CD4-positive, alpha-beta T cell treated with Interleukin-4 for 4 hours (primary cell): Measurements from ENCODE around the gene BOLA3.
"Not testable (repeated sequence)": the region's sequence is repeated elsewhere in the genome, so short reads cannot be mapped to it uniquely, and the experiment has no call there.

Experiments
- DNase-seq: peaks from one replicate; pipeline ENCODE4 v3.0.0-alpha.2; 2020

BOLA3 gene

DNA sequence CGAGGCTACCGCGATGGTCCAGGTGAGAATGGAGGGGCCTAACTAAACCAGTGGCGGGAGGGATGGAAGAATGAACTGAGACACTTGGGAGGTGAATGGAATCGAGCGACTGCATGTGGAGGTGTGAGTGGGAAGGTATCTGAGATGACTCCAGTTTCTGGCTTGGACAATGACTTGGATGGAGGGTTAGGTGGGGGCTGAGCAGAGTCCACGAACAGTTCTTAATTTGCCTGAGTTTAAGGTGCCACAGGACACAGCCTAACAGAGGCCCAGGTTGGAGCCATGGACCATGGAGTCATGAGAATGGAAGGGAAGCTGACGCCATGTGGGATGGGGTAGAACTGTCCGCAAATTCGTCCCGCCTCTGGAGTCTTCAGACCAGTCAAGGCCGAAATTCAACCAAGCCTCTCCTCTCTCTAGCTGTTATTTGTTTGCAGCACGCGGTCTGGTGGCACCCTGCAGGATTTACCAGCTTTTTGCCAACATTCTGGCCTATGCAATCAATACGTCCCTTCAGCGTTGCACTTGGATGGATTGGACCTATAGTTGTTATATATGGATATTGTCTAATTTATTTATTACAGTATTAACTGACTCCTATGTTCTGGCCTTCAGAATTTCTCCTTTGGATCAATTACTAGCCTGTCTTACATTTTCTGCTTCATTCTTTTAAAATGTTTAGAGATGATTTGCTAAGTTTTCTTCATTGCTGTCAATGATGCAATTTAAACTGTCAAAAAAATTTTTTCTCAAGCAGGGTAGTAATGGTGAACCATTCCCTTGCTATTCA lies 940 bp upstream of the BOLA3 start:
- no peak for DNase-seq

DNA sequence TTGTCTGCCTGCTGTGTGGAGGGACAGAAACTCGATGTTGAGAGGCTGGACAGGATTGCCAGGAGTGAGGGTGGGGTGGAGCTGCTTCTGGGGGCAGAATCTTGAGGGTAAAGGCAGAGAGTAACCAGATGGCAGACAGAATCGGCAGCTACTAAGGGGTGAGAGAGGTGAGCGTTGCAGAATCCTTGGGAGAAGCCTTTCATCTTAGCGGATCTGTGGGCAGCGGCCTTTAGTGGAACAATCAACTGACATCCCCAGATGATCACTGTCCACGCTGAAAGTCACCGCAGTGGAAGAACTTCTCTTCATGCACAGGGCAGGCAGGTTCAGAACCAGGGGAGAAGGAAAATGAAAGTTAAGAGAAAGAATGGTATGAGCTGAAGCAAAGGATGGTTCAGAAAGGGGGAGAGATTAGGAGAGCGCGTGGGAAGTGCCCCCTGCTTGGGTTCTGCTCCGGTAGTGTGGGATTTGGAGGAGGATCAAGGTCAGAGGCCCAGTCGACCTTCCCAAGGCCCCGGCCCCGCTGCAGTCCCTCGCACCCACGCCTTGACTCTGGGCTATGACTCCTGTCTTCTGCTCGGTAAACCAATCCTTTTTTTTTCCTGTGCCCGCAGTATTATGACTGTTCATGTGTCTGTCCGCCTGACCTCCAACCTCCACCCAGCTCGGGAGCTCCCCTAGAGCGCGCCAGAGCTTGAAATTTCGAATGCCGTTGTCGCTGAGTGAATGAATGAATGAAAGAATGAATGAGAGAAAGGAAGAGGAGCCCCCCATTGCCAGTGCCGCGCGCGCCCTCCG lies 584 bp downstream of the BOLA3 start:
- DNase-seq = peak; percentile 19

DNA sequence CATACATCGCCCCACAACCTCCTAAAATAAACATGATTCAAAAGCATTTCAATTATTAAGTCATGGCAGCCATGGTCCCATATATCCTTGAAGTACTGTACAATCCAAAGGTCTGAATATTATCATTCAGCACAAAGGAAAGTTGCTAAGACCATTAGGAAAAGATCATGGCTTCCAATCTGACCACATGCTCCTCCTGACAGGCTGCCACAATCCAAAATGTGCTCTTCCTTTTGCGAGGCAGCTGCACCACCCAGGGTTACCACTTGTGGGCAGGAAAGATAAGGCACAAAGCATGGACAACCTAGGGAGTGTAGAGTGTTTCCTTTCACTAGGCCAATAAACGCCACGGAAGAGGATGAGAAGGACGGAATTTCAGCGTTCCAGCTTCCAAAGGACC lies 5.4 kb downstream of the BOLA3 start:
- no peak for DNase-seq

DNA sequence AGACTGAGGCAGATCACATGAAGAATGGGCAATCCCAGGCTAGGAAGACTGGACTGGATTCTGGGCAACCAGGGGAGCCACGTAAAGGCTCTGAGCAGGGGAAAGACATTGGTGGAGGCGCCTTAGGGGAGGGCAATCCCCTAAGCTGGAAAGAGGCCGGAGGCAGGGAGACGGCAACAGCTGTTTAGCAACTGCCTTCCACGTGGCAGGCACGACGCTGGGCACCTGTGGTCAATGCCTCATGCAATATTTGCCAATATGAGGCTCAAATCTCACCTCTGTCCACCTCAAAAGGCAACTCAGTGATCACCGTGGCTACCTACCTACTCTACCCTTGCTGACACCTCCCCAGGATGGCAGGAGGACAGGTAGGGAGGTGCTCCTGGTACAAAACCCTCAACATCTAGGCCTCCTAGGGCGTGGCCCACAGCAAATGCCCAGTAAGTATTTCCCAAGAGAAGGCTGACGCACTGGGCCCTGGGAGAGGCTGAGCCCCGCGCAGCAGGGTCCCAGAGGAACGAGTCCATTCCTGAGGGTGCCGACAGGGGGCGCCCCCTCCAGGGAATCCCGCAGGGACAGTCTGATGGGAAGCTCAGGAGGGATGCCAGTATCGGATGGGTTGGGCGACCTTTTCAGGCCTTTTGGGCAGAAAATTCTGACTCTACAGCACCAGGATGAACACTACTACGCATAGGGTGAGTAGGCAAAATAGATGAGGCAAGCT lies 8.9 kb downstream of the BOLA3 start:
- no peak for DNase-seq

DNA sequence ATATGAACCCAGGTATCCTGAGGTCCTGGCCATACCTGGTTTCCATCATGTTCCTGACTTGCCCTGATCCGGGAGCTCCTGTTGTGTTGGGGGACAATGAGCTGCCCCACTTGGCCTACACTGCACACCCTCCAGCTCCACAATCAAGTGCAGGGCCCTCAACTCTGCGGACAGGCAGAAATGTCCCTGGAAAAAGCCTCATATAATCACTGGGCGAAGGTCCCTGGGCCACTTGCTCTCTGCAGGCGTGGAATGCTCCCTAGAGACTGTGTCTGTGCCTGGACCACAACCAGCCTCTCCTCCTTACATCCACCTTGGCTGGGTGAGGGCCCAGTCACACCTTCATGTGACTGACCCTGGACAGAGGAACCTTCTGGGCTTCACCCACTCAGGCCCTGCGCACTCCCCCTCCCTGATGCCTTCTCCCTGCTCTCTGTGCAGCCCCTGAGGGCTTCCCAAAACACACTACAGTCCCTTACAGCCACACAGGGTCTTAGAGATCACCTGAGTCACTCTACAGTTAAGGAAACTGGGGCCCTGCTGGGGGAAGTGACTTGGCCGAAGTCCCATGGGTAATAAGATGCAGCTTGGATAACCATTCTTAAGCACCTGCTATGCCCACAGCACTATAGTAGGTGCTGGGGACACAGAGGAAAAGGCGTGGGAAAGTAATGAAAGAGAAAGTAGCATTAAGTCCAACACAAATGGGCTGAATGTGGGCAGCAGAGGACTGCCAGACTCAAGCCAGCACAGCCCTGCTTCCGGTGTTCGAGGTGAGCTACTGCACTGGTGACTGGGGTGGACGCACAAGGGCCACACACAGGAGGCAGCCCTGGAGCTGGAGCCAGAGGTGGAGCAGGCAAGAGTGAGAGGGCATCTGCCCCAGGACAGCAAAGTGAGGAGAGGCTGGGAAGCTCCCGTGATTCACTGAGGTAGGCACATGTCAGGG lies 9.8 kb downstream of the BOLA3 start:
- no peak for DNase-seq

DNA sequence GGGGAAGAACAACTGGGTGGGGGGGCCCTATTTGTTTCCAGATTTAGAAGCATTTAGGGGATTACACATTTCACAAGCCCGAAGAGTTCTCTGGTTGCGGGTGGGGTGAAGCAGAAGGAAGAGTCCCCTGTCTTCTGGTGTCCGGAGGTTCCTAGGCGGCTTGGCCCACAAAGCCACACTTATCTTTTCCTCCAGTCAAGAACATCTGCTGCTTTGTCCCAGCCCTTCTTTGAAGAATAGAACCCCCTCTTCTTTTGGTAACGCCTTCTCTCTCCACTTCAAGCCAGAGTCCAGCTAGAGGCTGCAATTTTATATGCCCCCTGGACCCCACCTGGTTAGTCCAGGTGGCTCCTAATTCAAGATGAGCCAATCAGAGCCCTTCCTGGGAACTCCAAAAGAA lies 15.8 kb downstream of the BOLA3 start:
- no peak for DNase-seq

DNA sequence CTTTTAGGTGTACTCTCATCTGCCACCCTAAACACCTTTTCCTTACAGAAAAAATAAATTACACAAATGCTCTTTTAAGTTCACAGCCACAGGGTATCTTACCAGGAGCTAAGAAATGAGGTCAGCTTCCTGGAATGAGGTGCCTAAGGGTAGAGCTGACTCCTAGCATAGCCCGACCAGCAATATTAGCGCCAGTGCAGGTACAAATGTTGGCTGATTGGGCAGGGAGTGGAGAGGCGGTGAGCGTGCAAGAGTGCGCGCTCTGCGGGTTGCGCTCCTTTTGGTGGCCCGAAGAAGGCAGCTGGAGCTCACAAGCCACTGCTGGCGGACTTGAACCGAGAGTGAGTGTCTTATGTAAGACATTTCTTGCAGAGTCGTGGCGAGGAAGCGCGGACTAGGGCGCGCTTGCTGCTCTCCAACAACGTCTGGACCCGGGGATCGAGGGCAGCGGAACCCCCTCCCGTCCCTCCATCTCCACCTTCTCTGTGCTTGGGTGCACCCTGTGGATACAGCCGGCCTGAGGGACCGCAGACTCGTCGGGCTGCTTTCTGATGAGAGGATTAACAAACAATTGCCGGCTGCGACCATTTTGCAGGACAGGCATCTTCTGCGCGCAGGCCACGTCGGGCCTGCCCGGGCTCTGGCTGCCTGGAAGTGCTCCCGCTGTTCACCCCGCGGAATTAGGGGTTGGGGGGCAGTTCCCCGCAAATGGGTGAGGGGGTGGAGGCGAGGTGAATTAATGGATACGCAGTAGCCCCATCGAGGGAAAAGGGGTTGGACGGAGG lies 17.3 kb downstream of the BOLA3 start:
- DNase-seq = no peak

DNA sequence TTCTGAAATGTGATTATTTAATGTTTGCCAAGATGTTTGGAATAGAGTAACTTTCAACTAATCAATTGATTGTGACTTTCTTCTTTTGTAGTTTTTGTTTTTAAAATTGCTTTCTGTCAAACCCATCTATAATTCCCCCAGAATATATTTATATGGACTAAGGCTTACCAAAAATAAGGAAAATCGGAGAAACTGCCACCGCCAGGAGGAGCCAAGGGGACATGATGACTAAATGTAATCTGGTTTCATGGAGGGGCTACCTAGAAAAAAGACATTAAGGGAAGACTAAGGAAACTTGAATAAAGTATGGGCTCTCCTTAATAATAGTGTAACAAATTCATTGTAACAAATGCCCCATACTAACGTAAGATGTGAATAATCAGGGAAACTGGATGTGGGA lies 19.5 kb downstream of the BOLA3 start:
- no peak for DNase-seq

DNA sequence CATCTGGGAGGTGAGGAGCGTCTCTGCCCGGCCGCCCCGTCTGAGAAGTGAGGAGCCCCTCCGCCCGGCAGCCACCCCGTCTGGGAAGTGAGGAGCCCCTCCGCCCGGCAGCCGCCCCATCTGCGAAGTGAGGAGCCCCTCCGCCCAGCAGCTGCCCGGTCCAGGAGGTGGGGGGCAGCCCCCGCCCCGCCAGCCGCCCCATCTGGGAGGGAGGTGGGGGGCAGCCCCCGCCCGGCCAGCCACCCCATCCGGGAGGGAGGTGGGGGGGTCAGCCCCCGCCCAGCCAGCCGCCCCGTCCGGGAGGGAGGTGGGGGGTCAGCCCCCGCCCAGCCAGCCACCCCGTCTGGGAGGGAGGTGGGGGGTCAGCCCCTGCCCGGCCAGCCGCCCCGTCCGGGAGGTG lies 23.8 kb downstream of the BOLA3 start:
- DNase-seq = not testable (repeated sequence)

DNA sequence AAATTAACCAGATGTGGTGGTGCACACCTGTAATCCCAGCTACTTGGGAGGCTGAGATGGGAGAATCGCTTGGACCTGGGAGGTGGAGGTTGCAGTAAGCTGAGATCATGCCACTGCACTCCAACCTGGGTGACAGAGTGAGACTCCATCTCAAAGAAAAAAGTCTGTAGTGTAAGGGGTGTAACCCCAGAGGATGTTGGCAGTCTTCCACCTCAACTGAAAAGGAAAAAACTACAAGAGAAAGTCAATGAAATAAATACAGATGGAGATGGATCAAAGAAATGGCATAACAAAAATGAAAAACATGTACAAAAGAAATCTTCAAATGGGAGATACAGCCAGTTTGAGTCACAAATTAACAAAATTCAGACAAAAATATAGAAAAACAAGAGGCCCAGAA lies 25.9 kb downstream of the BOLA3 start:
- DNase-seq = not testable (repeated sequence)

DNA sequence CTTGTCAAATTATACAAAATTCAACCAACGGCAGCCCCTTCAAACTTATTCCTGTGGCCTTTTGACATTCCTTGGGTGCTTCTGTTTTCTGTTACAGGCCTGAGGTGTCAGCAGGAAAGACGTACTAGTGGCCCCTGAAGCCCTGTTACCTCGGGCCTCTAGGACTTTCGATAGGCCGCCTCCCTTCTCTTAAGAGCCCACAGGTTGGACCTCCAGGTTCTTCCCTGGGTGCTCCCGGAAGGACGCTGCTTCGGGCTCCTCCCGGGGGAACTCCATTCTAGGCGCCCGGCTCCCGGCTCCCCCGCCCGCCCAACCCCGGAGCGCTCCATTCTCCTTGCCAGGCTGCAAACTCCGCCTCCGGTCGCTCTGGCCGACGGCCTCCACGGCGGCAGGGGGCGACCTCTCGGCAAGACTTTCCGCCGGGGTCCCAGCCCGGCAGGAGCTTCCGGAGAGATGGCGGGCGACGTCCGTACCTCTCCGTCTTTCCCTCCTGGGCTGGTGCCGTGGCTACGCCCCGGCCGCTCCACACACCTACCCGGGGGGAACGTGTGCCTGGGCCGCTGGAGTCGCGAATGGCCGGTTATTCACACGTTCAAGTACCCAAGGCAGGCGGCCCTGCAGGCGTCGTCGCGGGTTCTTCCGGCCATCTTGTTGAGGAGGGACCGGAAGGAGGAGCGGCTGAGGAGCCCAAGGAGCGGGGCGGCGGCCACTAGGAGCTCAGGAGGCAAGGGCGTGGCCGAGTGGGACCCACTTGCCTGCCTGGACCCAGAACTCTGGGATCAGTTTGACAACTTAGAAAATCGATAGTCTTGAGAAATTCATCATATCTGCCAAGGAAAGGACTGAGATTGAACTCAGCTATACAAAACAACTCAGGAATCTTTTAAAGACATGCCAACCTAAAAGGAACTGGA lies 27.5 kb downstream of the BOLA3 start:
- peak; percentile 84 for DNase-seq

DNA sequence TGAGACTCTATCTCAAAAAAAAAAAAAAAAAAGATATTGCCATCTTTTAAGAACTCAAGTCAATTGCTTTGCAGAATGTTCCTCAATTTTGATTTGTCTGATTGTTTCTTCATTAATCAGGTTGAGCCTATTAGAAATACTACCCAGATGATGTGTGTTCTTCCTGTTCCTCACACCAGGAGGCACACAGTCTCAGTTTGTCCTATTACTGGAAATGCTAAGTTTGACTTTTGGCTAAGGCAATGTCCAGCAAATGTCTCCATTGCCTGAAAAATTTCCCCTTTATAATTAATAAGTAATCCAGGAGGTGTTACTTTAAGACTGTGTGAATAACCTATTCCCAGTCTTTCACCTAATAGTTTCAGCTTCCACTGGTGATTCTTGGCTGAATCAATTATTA lies 28.4 kb downstream of the BOLA3 start:
- no peak for DNase-seq

DNA sequence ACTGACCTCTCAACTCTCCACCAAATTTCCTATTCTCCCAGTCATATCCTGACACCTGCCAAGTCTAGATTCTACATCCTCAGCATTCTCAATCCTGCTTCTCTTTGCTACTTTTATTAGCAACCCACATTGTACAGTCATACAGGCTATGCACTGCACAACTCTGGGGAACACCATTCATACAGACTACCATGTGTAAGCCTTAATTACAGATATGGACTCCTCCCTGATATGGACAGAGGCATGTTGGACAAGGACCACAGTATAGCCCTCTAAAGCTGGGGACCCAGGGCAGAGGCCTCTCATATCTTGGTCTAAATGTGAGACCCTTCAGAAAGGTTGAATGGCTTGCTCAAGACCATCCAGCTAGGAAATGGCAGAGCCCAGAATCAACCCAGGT lies 36.3 kb downstream of the BOLA3 start:
- DNase-seq = no peak

DNA sequence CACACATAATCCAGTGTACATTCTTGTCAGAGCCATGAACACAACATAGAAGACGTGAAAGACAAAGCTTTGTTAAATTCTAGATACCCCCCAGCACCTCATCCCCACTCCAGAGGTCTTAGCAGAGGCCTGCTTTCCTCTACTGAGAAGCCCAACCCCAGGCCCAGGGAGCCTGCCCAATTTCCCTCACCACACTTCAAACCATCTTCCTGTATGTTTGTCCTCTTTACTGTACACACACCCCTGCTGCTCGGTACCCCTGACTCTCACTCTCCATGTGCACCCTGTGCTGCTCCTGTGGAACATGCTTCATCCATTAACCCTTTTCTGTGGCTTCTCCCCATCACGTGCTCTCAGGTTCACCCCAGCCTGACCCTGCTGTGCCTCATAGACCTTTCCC lies 37.2 kb downstream of the BOLA3 start:
- no peak for DNase-seq

DNA sequence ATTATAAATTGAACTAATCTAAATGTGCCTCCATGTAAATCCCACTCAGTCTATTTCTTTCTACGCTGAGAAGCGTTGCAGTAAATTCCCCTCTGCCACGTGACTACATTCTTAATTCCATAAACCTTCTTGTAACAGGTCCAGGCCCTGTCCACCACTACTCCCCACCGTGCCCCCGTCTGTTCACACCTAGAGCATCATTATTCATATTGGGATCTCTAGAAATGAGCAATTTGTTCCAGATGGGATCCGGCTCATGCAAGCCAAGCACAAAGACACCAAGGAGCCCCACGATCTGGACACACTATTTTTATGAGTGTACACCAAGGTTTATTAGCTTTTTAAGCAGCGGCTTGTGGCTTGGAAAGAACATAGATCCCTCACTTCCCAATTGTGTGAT lies 38.2 kb downstream of the BOLA3 start:
- DNase-seq = no peak

DNA sequence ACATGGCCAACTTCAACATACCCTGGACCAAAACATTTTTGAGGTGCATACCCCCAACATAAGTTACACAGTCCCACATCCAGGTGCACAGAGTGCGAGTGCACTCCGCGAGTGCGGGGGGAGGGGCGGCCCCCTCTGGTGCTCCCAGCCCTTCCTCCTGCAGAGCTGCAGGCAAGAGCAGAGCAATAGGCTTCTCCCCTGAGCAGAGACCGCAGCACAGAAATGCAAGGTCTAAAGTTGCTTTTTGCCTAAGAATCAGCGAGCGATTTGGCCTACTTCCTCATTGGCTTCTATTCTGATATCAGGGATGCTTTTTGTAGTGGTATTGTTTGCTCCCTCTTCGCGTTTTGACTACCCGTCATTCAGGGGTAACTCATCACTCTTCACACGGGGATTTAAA lies 40.6 kb downstream of the BOLA3 start:
- DNase-seq = no peak

DNA sequence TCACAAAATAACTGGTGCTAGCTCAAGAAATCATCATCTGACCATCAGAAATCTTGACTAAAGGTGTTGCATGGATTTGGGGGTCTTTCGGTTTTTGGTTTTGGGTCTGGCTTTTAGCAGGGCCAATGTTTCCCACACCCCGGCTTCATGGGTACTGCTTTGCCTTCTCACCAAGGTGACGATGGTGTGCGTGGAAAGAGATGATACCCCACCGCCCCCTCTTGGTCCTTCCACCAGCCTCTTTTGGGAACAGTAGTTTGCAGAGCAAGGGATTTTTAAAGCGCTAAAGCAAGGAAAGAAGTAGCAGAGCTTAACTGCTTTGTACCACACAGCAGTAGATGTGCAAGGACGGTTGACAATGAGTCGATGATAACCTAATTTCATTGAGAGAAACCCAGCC lies 42.3 kb downstream of the BOLA3 start:
- no peak for DNase-seq

DNA sequence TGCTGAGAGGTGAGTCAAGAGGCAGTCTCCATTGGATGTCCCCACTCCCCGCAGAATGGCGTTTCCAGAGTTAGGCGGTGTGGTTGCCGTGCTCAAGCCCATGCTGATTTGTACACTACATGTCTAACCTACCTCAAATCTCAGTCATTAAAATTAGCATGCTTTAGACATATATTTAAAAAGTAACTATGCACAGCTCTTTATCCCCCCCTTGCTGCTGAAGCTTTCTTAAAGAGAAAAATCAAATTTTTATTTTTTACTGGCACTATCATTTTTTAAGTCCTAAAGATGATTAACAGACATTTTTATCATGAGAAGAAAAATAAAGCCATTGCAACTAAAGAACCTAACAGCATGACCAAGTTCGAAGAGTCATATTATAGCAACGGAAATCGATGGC lies 42.9 kb downstream of the BOLA3 start:
- DNase-seq = no peak

DNA sequence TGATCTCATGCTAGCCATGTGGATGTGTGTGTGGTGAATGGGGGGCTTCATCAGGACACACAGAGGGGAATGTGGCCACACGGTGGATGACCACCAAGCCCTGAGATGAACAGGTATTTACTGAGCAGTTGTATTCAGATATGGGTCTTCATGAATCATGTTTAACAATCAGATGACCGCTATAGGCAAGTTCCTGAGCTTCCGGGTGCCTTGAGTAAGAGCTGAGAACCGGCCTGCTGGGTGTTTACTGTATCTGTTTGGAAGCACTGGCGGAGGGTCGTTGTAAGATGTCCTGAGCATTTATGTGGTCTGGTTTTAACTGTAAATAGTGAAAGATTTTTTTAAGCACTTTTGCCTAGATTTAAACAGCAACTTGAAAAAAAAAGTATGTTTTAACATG lies 43.9 kb downstream of the BOLA3 start:
- DNase-seq = no peak

DNA sequence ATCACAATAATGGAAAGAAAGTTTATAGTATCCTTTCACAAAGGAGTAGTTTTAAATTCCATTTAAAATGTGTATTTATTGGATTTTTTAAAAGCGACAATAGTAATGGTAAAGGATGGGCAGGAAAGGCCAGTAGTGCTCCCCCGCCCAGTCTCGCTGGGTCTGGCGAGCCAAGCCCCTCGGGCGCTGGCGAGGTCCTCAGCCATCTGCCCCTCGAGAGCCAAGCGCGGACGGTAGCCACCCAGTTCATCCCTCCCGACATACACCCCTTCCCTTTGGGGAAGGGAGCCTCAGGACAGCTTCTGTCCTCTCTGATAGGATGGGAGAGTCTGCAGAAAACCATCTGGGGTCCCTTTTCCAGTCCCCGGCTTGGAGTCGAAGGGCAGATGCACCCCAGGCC lies 45.2 kb downstream of the BOLA3 start:
- DNase-seq = no peak
